ENCODE measurements around the gene CEP55. TPM values are rescaled to one million over a fixed set of nuclear protein-coding genes. Genes with fewer than 3 reads are reported as not detected.

Gene CEP55
- 1 to 10 TPM in 1 of 2 donors, under 1 TPM in 1; 0.24 to 1.7 TPM for total RNA-seq
- long read RNA-seq: 0 reads

- DNase-seq (peak; percentile 96), ATAC-seq (peak; percentile 100)
- intact Hi-C loops (cut with DNase I): no loop called here
Measured at GRCh38 chr10:93496322-93497041, at the start of gene CEP55. Gene CEP55, plus strand, starts transcription at chr10:93496612. Its CDS starts 3,440 bp downstream, at chr10:93500052.

DNA sequence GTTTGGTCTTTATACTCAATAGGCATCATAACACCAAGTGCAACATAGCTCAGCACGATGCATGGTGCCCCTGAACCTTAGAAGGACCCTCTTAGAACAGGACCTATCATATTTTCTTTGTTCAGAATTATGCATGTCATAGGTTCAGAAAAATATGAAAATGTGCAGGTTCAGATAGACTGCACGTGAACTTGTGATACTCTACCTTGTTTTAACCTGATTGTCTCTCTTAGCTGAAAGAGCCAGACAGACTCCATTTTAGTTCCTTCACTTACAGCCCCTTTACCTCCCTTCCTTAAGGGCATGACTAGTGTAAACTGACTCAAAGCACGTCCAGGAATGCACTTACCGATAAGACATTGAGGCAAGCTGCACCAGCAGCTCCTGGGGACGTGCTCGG is 49.4 kb upstream of the CEP55 start:
- DNase-seq (no peak), ATAC-seq (no peak)
- intact Hi-C loops (cut with DNase I): no loop called here

DNA sequence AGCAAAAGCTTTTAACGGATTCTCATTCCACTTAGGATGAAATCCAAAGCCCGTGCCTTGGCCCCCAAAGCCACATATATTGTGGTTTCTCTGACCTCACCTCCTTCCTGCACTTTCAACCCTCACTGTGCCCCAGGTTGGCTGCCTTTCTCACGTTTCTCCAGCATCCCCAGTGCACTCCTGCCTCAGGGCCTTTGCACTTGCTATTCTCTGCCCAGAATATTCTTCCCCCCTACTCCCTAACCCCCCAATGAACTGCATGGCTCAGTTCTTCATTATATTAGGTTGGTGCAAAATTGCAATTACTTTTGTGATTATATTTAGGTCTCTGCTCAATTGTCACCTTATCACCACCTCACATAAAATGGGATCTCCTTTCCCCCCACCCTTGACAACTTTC is 48.4 kb upstream of the CEP55 start:
- intact Hi-C loops (cut with DNase I): no loop called here
- ATAC-seq (no peak), DNase-seq (no peak)

- no peak for DNase-seq
- ATAC-seq: no peak
- intact Hi-C loops (cut with DNase I): no loop called here
Measured at GRCh38 chr10:93451244-93451947, 45.0 kb upstream of the CEP55 start.

- intact Hi-C loops (cut with DNase I): no loop called here
- ATAC-seq (no peak), DNase-seq (no peak)
Measured at GRCh38 chr10:93452143-93452542, 44.3 kb upstream of the CEP55 start.

- DNase-seq (no peak), ATAC-seq (no peak)
- intact Hi-C loops (cut with DNase I): no loop called here
Measured at GRCh38 chr10:93454146-93454545, 42.3 kb upstream of the CEP55 start.

- DNase-seq (no peak), ATAC-seq (no peak)
- intact Hi-C loops (cut with DNase I): no loop called here
Measured at GRCh38 chr10:93454736-93455135, 41.7 kb upstream of the CEP55 start.

- intact Hi-C loops (cut with DNase I): no loop called here
- ATAC-seq (no peak), DNase-seq (no peak)
Measured at GRCh38 chr10:93456480-93456879, 39.9 kb upstream of the CEP55 start.

DNA sequence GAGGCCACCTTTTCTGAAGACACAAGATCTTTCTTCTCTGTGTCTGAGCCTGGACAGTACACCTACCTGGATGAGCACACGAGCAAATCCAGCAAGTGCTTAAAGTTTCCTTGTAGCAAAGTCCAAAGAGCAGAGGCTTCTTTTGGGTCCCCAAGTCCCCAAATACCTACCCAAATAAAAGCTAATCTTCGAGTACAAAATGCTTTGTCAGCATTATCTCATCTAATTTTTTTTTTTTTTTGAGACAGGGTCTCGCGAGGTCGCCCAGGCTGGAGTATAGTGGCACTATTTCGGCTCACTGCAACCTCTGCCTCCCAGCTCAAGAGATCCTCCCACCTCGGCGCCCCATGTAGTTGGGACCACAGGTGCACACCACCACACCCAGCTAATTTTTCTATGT is 38.9 kb upstream of the CEP55 start:
- ATAC-seq (no peak), DNase-seq (no peak)
- intact Hi-C loops (cut with DNase I): no loop called here

DNA sequence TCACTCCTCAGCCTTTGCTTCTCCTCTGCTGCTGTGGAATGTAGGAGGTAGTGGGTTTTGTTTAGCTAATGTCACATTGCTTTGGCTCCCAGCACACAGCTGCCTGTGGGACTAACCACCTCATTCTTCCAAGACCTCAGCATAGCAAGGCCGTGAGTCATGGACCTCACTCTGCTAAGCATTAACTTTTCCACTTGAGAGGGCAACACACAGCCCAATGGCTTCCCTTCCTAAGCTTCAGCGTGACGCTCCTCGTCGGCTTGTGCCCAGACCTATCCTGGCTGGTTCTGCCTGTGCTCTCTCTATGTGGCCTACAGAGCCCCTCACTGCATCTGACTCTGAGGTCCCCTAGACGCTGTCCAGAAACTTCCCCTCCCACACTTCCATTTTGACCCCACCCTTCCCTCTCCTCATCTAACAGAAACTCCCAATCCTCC is 37.6 kb upstream of the CEP55 start:
- DNase-seq (peak; percentile 78), ATAC-seq (peak; percentile 91 to 95)
- intact Hi-C loops (cut with DNase I): no loop called here

GRCh38 chr10:93459466-93459865 is 36.9 kb upstream of the CEP55 start:
- intact Hi-C loops (cut with DNase I): no loop called here
- ATAC-seq: no peak
- no peak for DNase-seq

DNA sequence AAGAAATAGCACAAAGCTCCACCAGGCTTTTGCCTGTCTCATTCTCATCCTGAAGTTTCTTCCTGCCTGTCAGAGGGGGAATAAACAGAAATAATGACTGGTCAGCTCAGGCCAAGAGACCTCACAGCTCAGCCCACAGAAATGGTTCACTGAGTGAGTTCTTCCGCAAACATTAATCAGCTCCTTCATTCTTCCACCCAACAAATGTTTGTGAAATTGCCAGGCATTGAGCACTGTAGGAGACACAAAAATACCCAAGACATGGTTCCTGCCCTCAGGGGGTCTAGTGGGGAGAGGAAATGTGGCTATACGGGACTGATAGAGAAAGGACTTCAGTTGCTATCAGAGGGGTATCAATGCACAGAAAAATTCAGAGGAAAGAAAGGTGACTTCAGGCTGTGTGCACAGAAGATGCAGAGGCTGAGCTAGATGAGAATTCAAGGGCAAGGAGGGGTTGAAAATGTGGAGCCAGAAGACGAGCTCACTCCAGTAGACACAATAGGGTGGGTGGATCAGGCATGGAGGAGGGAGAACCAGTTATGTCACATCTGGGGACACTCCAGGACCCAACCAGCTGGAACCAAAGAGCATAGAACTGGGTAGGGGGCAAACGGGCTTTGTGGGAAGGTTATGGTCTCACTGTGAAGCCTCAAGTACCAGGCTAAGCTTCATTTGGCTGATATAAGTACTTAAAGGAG is 35.2 kb upstream of the CEP55 start:
- no peak for DNase-seq
- no peak for ATAC-seq
- intact Hi-C loops (cut with DNase I): no loop called here

DNA sequence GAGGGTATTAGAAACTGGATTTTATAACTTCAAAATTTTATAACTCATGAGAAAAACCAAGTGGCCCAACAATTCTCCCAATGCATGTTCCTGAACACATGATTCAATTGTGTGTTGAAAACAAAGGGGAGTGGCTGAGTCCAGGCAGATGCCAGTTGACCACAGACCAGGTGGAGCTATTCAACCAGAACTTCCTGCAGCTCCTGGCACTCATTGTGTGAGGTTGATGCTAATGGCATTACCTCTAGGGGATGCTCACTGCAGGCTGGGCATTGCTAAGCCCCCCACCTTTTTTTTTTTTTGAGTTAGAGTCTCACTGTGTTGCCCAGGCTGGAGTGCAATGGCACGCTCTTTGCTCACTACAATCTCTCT is 34.6 kb upstream of the CEP55 start:
- DNase-seq (no peak), ATAC-seq (no peak)
- intact Hi-C loops (cut with DNase I): no loop called here

DNA sequence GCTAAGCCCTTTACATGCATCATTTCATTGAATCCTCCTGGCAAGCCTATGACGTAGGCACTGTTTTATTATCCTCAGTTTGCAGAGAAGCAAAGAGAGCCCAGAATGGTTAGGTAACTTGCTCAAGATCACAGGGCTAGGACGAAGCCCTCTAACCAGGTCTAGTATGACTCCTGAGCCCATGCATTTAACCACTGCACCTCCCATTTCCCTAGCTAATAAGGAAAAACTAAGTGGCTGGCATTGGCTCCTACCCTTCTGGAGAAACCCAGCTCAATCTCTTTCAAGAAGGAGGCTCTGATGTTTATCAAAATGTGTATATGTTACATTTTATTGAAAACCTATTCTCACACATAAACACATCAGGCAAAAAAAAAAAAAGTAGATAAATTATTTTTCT is 34.0 kb upstream of the CEP55 start:
- intact Hi-C loops (cut with DNase I): no loop called here
- ATAC-seq: no peak

GRCh38 chr10:93462881-93463280 is 33.5 kb upstream of the CEP55 start:
- intact Hi-C loops (cut with DNase I): no loop called here
- ATAC-seq (no peak), DNase-seq (no peak)

More for the DNA sequence above, 34.0 kb upstream of the CEP55 start:
- DNase-seq: no peak

DNA sequence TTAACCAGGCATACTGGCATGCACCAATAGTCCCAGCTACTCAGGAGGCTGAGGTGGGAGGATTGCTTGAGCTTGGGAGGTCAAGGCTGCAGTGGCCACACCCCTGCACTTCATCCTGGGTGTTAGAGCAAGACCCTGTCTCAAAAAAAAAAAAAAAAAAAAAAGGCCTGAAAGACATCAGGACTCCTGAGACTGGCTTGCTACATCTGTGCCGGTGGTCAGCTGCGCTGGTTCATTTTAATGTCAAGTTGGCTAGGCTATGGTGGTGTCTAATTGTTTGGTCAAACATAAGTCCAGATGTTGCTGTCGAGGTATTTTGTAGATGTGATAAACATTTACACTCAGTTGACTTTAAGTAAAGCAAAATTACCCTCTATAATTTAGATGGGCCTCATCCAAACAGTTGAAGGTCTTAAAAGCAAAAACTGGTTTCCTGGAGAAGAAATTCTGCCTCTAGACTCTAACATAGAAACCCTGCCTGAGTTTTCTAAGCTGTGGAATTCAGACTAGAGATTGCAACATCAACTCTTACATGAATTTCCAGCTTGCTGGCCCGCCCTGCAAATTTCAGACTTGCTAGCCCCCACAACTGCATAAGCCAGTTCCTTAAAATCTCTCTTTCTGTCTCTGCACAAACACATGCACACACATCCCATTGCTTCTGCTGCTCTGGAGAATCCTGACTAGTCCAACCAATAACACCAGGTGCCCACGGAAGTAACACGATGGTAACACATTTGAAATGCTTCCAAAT is 32.5 kb upstream of the CEP55 start:
- DNase-seq (peak; percentile 53), ATAC-seq (peak; percentile 9 to 39)
- intact Hi-C loops (cut with DNase I): no loop called here

- intact Hi-C loops (cut with DNase I): no loop called here
- no peak for DNase-seq
- peak in 1 of 2 donors; percentile 14 for ATAC-seq
Measured at GRCh38 chr10:93464776-93465388, 31.5 kb upstream of the CEP55 start.

GRCh38 chr10:93465806-93466675 is 30.4 kb upstream of the CEP55 start:
- peak; percentile 84 for DNase-seq
- intact Hi-C loops (cut with DNase I): loop anchor here in 1 of 2 donors (2.0 kb wide), 1 partner anchor 29 kb away; no protein-coding TSS in a partner anchor

More at GRCh38 chr10:93465806-93466675, 30.4 kb upstream of the CEP55 start:
- ATAC-seq: peak; percentile 82 to 91
